ENCODE measurements around the gene AGPAT3.

The AGPAT3 gene

GRCh38 chr21:43925609-43926008 is 60.6 kb downstream of the AGPAT3 start:
- Histone ChIP-seq H3K36me3 (ENCODE audit: control insufficient read depth in 1 of 2, insufficient read depth in 2 of 2, low read depth in 1 of 2, low read length in 2 of 2) (peaks cover 8 to 44% of the 10 kb centered on the region in 2 experiments), H3K79me1 (replicated peaks; ENCODE audit: low read length, poor library complexity, severe bottlenecking) (peaks cover 66% of the 10 kb centered on the region), H3K4me2 (ENCODE audit: low read length, poor library complexity, severe bottlenecking) (no peak overlapping the region)

GRCh38 chr21:43926196-43926595 is 61.2 kb downstream of the AGPAT3 start:
- WGBS: 93% methylated on average over 20 of the region's 20 CpGs

More at GRCh38 chr21:43925609-43926008, 60.6 kb downstream of the AGPAT3 start:
- H2BK120ac ChIP-seq (ENCODE audit: low read depth, low read length): no peak overlapping the region
- no peak overlapping the region for H3K14ac ChIP-seq (ENCODE audit: low read length in 2 of 2)
- no peak overlapping the region for H3K18ac ChIP-seq (ENCODE audit: low read depth in 1 of 2, low read length in 2 of 2)
- DNase-seq: no peak
- no peak overlapping the region for H3K23ac ChIP-seq (ENCODE audit: low read length in 2 of 2)
- 94% methylated on average over 14 of the region's 14 CpGs for WGBS
- H2AFZ ChIP-seq (ENCODE audit: low read depth, low read length): no peak overlapping the region
- H3K4me3 ChIP-seq (ENCODE audit: insufficient read depth in 1 of 2, low read depth in 1 of 2, low read length in 2 of 2): no peak overlapping the region
- peaks cover 40% of the 10 kb centered on the region for H3K4me1 ChIP-seq (ENCODE audit: control insufficient read depth, insufficient read depth, low read depth, low read length)
- H2BK12ac ChIP-seq (ENCODE audit: low read length in 2 of 2): no peak overlapping the region
- H2BK15ac ChIP-seq (ENCODE audit: low read depth, poor library complexity, severe bottlenecking): no peak overlapping the region
- H3K4ac ChIP-seq (ENCODE audit: low read depth in 1 of 2, low read length in 2 of 2): no peak overlapping the region
- H3K27me3 ChIP-seq (ENCODE audit: control insufficient read depth in 1 of 2, insufficient read depth in 1 of 2, low read length in 2 of 2): no peaks in the 10 kb centered on the region
- no peak overlapping the region for H3K27ac ChIP-seq (ENCODE audit: low read length, poor library complexity, severe bottlenecking)
- H4K8ac ChIP-seq (ENCODE audit: low read length): no peak overlapping the region
- H2AK5ac ChIP-seq (ENCODE audit: low read length, severe bottlenecking): no peak overlapping the region
- H3K9ac ChIP-seq (ENCODE audit: low read length): no peak overlapping the region
- H2BK5ac ChIP-seq (ENCODE audit: low read depth, low read length, poor library complexity, severe bottlenecking): no peak overlapping the region
- H4K91ac ChIP-seq (ENCODE audit: low read length): no peak overlapping the region
- H3K9me3 ChIP-seq (ENCODE audit: control insufficient read depth, low read length): no peaks in the 10 kb centered on the region

GRCh38 chr21:43927591-43928221 is 62.7 kb downstream of the AGPAT3 start:
- Histone ChIP-seq H2BK5ac (ENCODE audit: low read depth, low read length, poor library complexity, severe bottlenecking) (no peak overlapping the region), H3K14ac (ENCODE audit: low read length in 2 of 2) (no peak overlapping the region), H2AK5ac (ENCODE audit: low read length, severe bottlenecking) (no peak overlapping the region), H3K23ac (ENCODE audit: low read length in 2 of 2) (no peak overlapping the region), H3K4ac (ENCODE audit: low read depth in 1 of 2, low read length in 2 of 2) (no peak overlapping the region), H3K4me1 (ENCODE audit: control insufficient read depth, insufficient read depth, low read depth, low read length) (peaks cover 25% of the 10 kb centered on the region), H4K91ac (ENCODE audit: low read length) (no peak overlapping the region), H3K27me3 (ENCODE audit: control insufficient read depth in 1 of 2, insufficient read depth in 1 of 2, low read length in 2 of 2) (no peaks in the 10 kb centered on the region), H2AFZ (ENCODE audit: low read depth, low read length) (no peak overlapping the region), H4K8ac (ENCODE audit: low read length) (no peak overlapping the region), H2BK120ac (ENCODE audit: low read depth, low read length) (no peak overlapping the region), H3K4me2 (ENCODE audit: low read length, poor library complexity, severe bottlenecking) (no peak overlapping the region), H2BK15ac (ENCODE audit: low read depth, poor library complexity, severe bottlenecking) (no peak overlapping the region), H2BK12ac (ENCODE audit: low read length in 2 of 2) (no peak overlapping the region), H3K9ac (ENCODE audit: low read length) (no peak overlapping the region), H3K4me3 (ENCODE audit: insufficient read depth in 1 of 2, low read depth in 1 of 2, low read length in 2 of 2) (no peak overlapping the region), H3K18ac (ENCODE audit: low read depth in 1 of 2, low read length in 2 of 2) (no peak overlapping the region), H3K79me1 (replicated peaks; ENCODE audit: low read length, poor library complexity, severe bottlenecking) (peaks cover 61% of the 10 kb centered on the region), H3K9me3 (ENCODE audit: control insufficient read depth, low read length) (no peaks in the 10 kb centered on the region), H3K27ac (ENCODE audit: low read length, poor library complexity, severe bottlenecking) (no peak overlapping the region), H3K36me3 (ENCODE audit: control insufficient read depth in 1 of 2, insufficient read depth in 2 of 2, low read depth in 1 of 2, low read length in 2 of 2) (peaks cover 8 to 54% of the 10 kb centered on the region in 2 experiments)
- WGBS: 97% methylated on average over 16 of the region's 17 CpGs
- no peak for DNase-seq

More at GRCh38 chr21:43926196-43926595, 61.2 kb downstream of the AGPAT3 start:
- H3K23ac ChIP-seq (ENCODE audit: low read length in 2 of 2): no peak overlapping the region
- no peak overlapping the region for H3K18ac ChIP-seq (ENCODE audit: low read depth in 1 of 2, low read length in 2 of 2)
- H3K27me3 ChIP-seq (ENCODE audit: control insufficient read depth in 1 of 2, insufficient read depth in 1 of 2, low read length in 2 of 2): no peaks in the 10 kb centered on the region
- H3K27ac ChIP-seq (ENCODE audit: low read length, poor library complexity, severe bottlenecking): no peak overlapping the region
- no peak overlapping the region for H2AK5ac ChIP-seq (ENCODE audit: low read length, severe bottlenecking)
- DNase-seq: no peak
- H3K4ac ChIP-seq (ENCODE audit: low read depth in 1 of 2, low read length in 2 of 2): no peak overlapping the region
- peaks cover 8 to 49% of the 10 kb centered on the region in 2 experiments for H3K36me3 ChIP-seq (ENCODE audit: control insufficient read depth in 1 of 2, insufficient read depth in 2 of 2, low read depth in 1 of 2, low read length in 2 of 2)
- no peak overlapping the region for H3K4me3 ChIP-seq (ENCODE audit: insufficient read depth in 1 of 2, low read depth in 1 of 2, low read length in 2 of 2)
- no peak overlapping the region for H4K91ac ChIP-seq (ENCODE audit: low read length)
- no peak overlapping the region for H3K14ac ChIP-seq (ENCODE audit: low read length in 2 of 2)
- H2BK120ac ChIP-seq (ENCODE audit: low read depth, low read length): no peak overlapping the region
- no peak overlapping the region for H2BK12ac ChIP-seq (ENCODE audit: low read length in 2 of 2)
- no peak overlapping the region for H4K8ac ChIP-seq (ENCODE audit: low read length)
- H2BK5ac ChIP-seq (ENCODE audit: low read depth, low read length, poor library complexity, severe bottlenecking): no peak overlapping the region
- H3K4me2 ChIP-seq (ENCODE audit: low read length, poor library complexity, severe bottlenecking): no peak overlapping the region
- H3K4me1 ChIP-seq (ENCODE audit: control insufficient read depth, insufficient read depth, low read depth, low read length): peaks cover 37% of the 10 kb centered on the region
- no peak overlapping the region for H2AFZ ChIP-seq (ENCODE audit: low read depth, low read length)
- peaks cover 68% of the 10 kb centered on the region for H3K79me1 ChIP-seq (replicated peaks; ENCODE audit: low read length, poor library complexity, severe bottlenecking)
- no peaks in the 10 kb centered on the region for H3K9me3 ChIP-seq (ENCODE audit: control insufficient read depth, low read length)
- H2BK15ac ChIP-seq (ENCODE audit: low read depth, poor library complexity, severe bottlenecking): no peak overlapping the region
- no peak overlapping the region for H3K9ac ChIP-seq (ENCODE audit: low read length)

- 96% methylated on average over 31 of the region's 31 CpGs for WGBS
- no peak for DNase-seq
- H3K36me3 ChIP-seq (ENCODE audit: control insufficient read depth in 1 of 2, insufficient read depth in 2 of 2, low read depth in 1 of 2, low read length in 2 of 2): peaks cover 8 to 54% of the 10 kb centered on the region in 2 experiments
Observed at GRCh38 chr21:43928222-43929125, 63.5 kb downstream of the AGPAT3 start.

More at GRCh38 chr21:43928222-43929125, 63.5 kb downstream of the AGPAT3 start:
- H2AFZ ChIP-seq (ENCODE audit: low read depth, low read length): no peak overlapping the region
- peaks cover 19% of the 10 kb centered on the region for H3K4me1 ChIP-seq (ENCODE audit: control insufficient read depth, insufficient read depth, low read depth, low read length)
- no peak overlapping the region for H3K18ac ChIP-seq (ENCODE audit: low read depth in 1 of 2, low read length in 2 of 2)
- H2AK5ac ChIP-seq (ENCODE audit: low read length, severe bottlenecking): no peak overlapping the region
- H3K4me3 ChIP-seq (ENCODE audit: insufficient read depth in 1 of 2, low read depth in 1 of 2, low read length in 2 of 2): no peak overlapping the region
- no peak overlapping the region for H2BK5ac ChIP-seq (ENCODE audit: low read depth, low read length, poor library complexity, severe bottlenecking)
- no peak overlapping the region for H3K4ac ChIP-seq (ENCODE audit: low read depth in 1 of 2, low read length in 2 of 2)
- H3K27ac ChIP-seq (ENCODE audit: low read length, poor library complexity, severe bottlenecking): no peak overlapping the region
- H2BK15ac ChIP-seq (ENCODE audit: low read depth, poor library complexity, severe bottlenecking): no peak overlapping the region
- H3K79me1 ChIP-seq (replicated peaks; ENCODE audit: low read length, poor library complexity, severe bottlenecking): peaks cover 56% of the 10 kb centered on the region
- no peak overlapping the region for H4K91ac ChIP-seq (ENCODE audit: low read length)
- H3K4me2 ChIP-seq (ENCODE audit: low read length, poor library complexity, severe bottlenecking): no peak overlapping the region
- no peak overlapping the region for H3K14ac ChIP-seq (ENCODE audit: low read length in 2 of 2)
- H3K9me3 ChIP-seq (ENCODE audit: control insufficient read depth, low read length): no peaks in the 10 kb centered on the region
- no peak overlapping the region for H2BK120ac ChIP-seq (ENCODE audit: low read depth, low read length)
- no peaks in the 10 kb centered on the region for H3K27me3 ChIP-seq (ENCODE audit: control insufficient read depth in 1 of 2, insufficient read depth in 1 of 2, low read length in 2 of 2)
- no peak overlapping the region for H2BK12ac ChIP-seq (ENCODE audit: low read length in 2 of 2)
- H3K9ac ChIP-seq (ENCODE audit: low read length): no peak overlapping the region
- H3K23ac ChIP-seq (ENCODE audit: low read length in 2 of 2): no peak overlapping the region
- no peak overlapping the region for H4K8ac ChIP-seq (ENCODE audit: low read length)

Measured in mesenchymal stem cell (in vitro differentiated cells and primary cell).